LNCaP clone FGC (cell line): ENCODE results near the gene AHCYL1.
A peak's percentile ranks its signal among the peaks of the same experiment; 100 is the strongest.

Experiments
- DNase-seq: peaks from one replicate; pipeline ENCODE4 v3.0.0-alpha.2; 2011; ENCODE audit warnings: low read depth
- H3K4me3 ChIP-seq: 2 replicates; pipeline ENCODE4 v1.5.1; 2011; ENCODE audit warnings: mild to moderate bottlenecking, low read depth, low read length, control low read depth
- CTCF ChIP-seq: IDR thresholded peaks from 2 replicates; pipeline ENCODE4 v1.5.1; 2012; ENCODE audit warnings: mild to moderate bottlenecking; ENCODE audit not compliant: control insufficient read depth, insufficient read depth; ENCODE audit errors: extremely low read depth

Gene AHCYL1

DNA sequence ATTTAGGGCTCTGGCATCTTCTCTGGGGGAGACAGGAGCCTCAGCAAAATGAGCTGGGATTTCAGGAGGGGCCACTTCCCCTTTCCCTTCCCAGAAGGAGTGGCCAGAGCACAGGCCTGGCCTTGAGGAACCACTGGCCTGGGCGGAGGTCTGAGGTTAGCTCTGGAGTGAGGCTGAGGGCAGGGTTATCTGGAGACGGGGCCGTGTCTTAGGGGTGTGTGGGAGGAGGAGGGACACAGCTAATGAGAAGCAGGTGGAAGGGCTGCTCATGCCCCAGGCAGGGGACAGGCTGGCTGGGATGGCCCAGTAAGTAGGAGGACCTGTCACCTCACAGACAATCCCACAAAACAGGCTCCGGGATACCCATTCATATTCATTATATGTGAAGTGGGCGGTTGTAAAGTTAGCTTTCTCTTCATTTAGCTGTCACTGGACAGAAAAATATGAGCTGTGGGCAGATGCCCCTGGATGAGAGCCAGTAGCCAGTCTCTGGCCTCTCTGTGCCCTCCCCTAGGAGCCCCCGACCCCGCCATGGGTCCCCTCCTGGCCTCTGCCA lies 73.5 kb downstream of the AHCYL1 start:
- no peak for DNase-seq
- TF ChIP-seq CTCF, result no peak
- no peak overlapping the region for H3K4me3 ChIP-seq

- H3K4me3 ChIP-seq, result no peak overlapping the region
- DNase-seq, result no peak
- no peak for TF ChIP-seq CTCF
Observed at GRCh38 chr1:110058591-110058990, 74.0 kb downstream of the AHCYL1 start.

DNA sequence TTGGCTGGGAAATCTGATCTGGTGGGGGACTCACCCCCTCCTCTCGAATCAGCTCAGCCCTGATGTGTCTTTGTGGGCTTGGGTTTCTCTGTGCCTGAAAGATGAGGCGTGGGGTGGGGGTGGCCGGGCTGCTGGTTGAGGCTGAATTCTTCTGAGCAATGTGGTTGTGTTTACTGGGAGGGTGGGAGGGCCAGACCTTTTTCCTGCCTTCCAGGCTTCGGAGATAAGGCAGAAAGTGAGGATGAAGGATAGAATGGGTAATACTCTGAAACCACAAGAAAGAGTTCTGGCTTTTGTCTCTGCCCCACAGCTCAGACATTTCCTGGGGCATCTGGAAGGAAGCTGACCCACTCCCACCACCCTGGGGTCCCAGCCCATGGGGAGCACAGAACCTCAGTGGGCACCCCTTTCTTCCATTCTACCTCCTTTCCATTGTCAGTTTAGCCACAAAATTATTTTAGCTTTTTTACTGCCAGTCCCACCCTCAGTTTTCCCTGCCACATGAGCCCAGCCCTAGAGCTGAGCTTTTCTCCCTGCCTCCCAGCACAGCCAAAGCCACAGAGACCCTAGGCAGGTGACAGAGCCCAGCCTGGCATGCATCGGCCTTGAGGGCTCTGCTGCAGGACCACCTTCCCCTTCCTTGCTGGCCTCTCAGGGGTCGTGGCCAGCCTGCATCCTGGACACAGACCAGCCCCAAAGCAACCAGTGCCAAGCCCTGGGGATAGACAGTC lies 74.7 kb downstream of the AHCYL1 start:
- no peak overlapping the region for H3K4me3 ChIP-seq
- no peak for DNase-seq
- no peak for TF ChIP-seq CTCF

GRCh38 chr1:110060034-110060661 lies 75.6 kb downstream of the AHCYL1 start:
- no peak for DNase-seq
- no peak overlapping the region for H3K4me3 ChIP-seq
- TF ChIP-seq CTCF, result peak; percentile 84

DNA sequence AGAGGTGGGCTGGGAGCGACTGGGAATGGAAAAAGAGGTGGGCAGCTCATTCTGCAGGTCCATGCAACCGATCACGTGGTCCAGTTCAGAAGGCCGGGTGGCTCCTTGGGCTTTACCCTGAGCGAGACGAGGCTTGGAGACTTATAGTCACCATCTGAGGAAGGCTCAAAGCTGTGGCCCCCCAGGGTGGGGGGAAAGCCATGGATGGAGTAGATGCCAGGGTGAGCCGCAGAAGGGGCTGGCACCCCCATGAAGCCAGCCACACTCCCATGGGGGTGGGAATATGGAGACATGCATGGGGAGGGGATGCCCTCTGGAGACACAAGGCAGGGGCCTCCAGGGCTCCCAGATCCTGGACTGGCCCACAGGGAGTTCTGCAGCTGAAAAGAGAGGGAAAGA lies 76.1 kb downstream of the AHCYL1 start:
- DNase-seq, result no peak
- no peak overlapping the region for H3K4me3 ChIP-seq
- TF ChIP-seq CTCF, result no peak

DNA sequence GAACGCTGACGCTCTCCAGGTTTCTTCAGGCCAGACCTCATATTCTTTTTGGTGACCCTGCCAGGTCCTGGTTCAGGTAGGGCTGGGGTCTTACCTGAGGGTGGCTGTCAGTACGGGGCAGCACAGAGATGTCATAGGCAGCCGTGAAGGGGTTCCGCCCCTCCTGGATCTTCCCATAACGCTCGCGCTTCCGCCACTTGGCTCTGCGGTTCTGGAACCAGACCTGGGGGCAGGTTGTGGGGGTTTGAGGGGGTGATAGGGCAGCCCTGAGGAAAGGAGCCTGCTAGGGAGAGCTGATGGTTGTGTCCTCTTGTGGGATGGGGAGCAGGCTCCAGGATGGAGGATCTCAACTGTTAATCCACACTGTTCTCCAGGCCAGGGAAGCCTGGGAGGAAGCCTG lies 76.8 kb downstream of the AHCYL1 start:
- TF ChIP-seq CTCF, result no peak
- no peak overlapping the region for H3K4me3 ChIP-seq
- no peak for DNase-seq
